Heart left ventricle (tissue), 13 donors: ENCODE measurements around the gene TVP23C.
"Not testable (repeated sequence)": the region's sequence is repeated elsewhere in the genome, so short reads cannot be mapped to it uniquely, and the experiment has no call there.

ENCODE experiments used
- POLR2A ChIP-seq, 2 donors: fragments of 450-650 bp; IDR thresholded peaks; one replicate each; pipeline ENCODE4 v1.6.1; 2017; ENCODE audit warnings: antibody characterized with exemption in 2 of 2, mild to moderate bottlenecking in 2 of 2, moderate library complexity in 2 of 2
- TF ChIP-seq, protein P1 (sequence below), 12 donors: fragments of 200-600 bp; sonication (generic) in 4 of 12; IDR thresholded peaks; one replicate each; pipeline versions ENCODE4 v1.5.0 to v1.8.0; 2018 to 2022; ENCODE audit warnings: antibody characterized with exemption in 12 of 12, mild to moderate bottlenecking in 5 of 12
- donor health status: ischemic (EF 13 %, LVEDD 7.1; RV severe dilation, severe dysfunction).
- donor health status: DM: no; HTN: yes; CAD: no.
- donor health status: DM: no; HTN: no; CAD: no.
- donor health status: ischemic (EF 25% LVEDD 6.9; RV normal size, moderate dysfunction).
- donor health status: ischemic (EF 25% LVEDD 5.7; RV mildly dilated, moderate dysfunction).
- donor health status: ischemic (EF 35%, LVEDD 5.7; RV mildly dilated, moderate dysfunction).
- donor health status: nonischemic (EF 11% LVEDD 7.7; RV severe dilation, severe dysfunction).
- donor health status: DM: yes; HTN: yes; CAD: no.
- donor health status: PGD.
- donor health status: ischemic (EF 29% LVEDD 5.4; RV normal size, mild dysfunction).
- donor health status: nonischemic (EF 23%, LVEDD 6.1; RV moderate dilation, normal function).

GRCh38 chr17:15574660-15575059 lies 11.4 kb upstream of the TVP23C start:
- TF ChIP-seq, protein P1, sequence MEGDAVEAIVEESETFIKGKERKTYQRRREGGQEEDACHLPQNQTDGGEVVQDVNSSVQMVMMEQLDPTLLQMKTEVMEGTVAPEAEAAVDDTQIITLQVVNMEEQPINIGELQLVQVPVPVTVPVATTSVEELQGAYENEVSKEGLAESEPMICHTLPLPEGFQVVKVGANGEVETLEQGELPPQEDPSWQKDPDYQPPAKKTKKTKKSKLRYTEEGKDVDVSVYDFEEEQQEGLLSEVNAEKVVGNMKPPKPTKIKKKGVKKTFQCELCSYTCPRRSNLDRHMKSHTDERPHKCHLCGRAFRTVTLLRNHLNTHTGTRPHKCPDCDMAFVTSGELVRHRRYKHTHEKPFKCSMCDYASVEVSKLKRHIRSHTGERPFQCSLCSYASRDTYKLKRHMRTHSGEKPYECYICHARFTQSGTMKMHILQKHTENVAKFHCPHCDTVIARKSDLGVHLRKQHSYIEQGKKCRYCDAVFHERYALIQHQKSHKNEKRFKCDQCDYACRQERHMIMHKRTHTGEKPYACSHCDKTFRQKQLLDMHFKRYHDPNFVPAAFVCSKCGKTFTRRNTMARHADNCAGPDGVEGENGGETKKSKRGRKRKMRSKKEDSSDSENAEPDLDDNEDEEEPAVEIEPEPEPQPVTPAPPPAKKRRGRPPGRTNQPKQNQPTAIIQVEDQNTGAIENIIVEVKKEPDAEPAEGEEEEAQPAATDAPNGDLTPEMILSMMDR (IDR thresholded peaks at IDR 0.05), result not testable (repeated sequence)
- not testable (repeated sequence) for TF ChIP-seq POLR2A (IDR thresholded peaks at IDR 0.05)
